ENCODE measurements around the gene ROGDI. TPM values are rescaled to one million over a fixed set of nuclear protein-coding genes. Genes with fewer than 3 reads are reported as not detected.
A peak's percentile ranks its signal among the peaks of the same experiment; 100 is the strongest.

ROGDI gene
- polyA plus RNA-seq, 1 donor (not counting 4 experiments of a cell fraction or from before 2014, with no cell fraction given): 20.5 TPM

DNA sequence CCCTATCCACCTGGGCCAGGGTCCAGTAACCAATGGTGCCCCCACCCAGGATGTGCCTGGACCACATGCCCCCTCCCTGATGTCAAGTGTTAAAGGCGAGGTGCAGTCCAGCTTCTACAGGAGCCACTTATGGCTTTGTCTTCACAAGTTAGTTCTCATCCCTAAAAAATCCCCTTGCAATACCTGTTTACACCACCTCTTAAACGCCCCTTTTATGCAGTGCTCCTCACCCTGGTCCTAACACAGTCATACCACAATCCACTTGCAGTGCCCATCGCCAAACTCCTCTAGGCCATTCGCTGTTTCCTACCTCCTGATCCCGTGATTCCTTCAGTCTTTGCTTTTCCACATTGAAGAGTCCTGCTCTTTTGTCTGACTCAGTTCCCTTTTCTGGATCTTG is 37.5 kb upstream of the ROGDI start:
- peak in 2 of 3 experiments; percentile 8 to 19 for TF ChIP-seq CTCF (optimal IDR thresholded peaks at IDR 0.05 in 1 of 3, IDR thresholded peaks at IDR 0.05 in 1 of 3, conservative IDR thresholded peaks at IDR 0.05 in 1 of 3; ENCODE audit: extremely low read depth in 1 of 3, insufficient read depth in 2 of 3, low read length in 3 of 3)
- TF ChIP-seq EZH2 (IDR thresholded peaks at IDR 0.05; ENCODE audit: low read length): no peak
- dilution Hi-C loops (cut with MboI; ENCODE audit: extremely low pct_ligation_motif_present, low sequenced_read_pairs): no loop called here
- FAIRE-seq: no peak
- no peaks in the 10 kb centered on the region for H3K27me3 ChIP-seq (ENCODE audit: control insufficient read depth, extremely low read depth, insufficient read depth, low read length)
- H3K27ac ChIP-seq (ENCODE audit: control insufficient read depth, insufficient read depth, low read length): no peak overlapping the region
- no peak overlapping the region for H2AFZ ChIP-seq (ENCODE audit: control insufficient read depth, low read length)
- H3K4me1 ChIP-seq (ENCODE audit: control insufficient read depth, extremely low read depth, insufficient read depth, low read length): no peaks in the 10 kb centered on the region
- peaks cover 28 to 37% of the 10 kb centered on the region in 2 experiments for H3K36me3 ChIP-seq (ENCODE audit: control insufficient read depth in 2 of 2, extremely low read depth in 1 of 2, insufficient read depth in 2 of 2, low read length in 2 of 2)
- H4K20me1 ChIP-seq (ENCODE audit: control insufficient read depth, extremely low read depth, insufficient read depth, low read length): no peaks in the 10 kb centered on the region
- peaks cover 24% of the 10 kb centered on the region for H3K79me2 ChIP-seq (ENCODE audit: control insufficient read depth, insufficient read depth, low read length)
- H3K9me1 ChIP-seq (ENCODE audit: control insufficient read depth, extremely low read depth, insufficient read depth, low read length): no peaks in the 10 kb centered on the region
- no peak overlapping the region for H3K4me3 ChIP-seq (ENCODE audit: control insufficient read depth in 2 of 3, extremely low read depth in 1 of 3, insufficient read depth in 2 of 3, low read depth in 1 of 3, low read length in 3 of 3)
- no peak for DNase-seq (ENCODE audit: low read depth, low spot score)
- no peak overlapping the region for H3K4me2 ChIP-seq (ENCODE audit: control insufficient read depth, extremely low read depth, insufficient read depth, low read depth, low read length)
- H3K9me3 ChIP-seq (ENCODE audit: control insufficient read depth, low read depth, low read length): no peaks in the 10 kb centered on the region
- H3K9ac ChIP-seq (ENCODE audit: control insufficient read depth, extremely low read depth, insufficient read depth, low read length): no peak overlapping the region

DNA sequence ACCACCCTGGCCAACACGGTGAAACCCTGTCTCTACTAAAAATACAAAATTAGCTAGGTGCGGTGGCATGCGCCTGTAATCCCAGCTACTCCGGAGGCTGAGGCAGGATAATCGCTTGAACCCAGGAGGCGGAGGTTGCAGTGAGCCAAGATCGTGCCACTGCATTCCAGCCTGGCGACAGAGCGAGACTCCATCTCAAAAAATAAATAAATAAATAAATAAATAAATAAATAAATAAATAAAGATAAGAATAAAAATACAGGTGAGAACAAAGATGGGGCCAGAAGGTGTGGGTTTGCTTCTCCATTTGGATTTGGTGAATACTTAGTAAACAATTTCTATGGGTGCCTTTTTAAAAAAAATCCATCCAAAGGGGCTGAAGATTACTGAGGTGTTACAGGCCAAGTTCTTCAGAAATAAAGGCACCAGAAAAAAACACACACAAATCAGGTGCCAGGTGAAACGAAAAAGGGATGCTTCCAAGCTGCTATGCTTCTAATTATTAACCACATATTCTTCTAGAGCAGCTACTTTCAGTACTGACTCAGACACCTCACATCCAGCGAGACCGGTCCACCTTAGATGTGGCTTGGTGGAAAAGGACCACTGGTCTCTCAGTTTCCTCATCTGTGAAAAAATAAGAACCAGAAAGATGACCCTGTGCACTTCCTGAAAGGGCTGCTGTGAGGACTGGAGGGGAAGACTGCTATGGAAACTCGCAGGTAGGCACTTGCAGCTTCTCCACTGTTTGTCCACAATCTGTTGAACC is 35.5 kb upstream of the ROGDI start:
- H3K9ac ChIP-seq (ENCODE audit: control insufficient read depth, extremely low read depth, insufficient read depth, low read length): no peak overlapping the region
- H3K4me2 ChIP-seq (ENCODE audit: control insufficient read depth, extremely low read depth, insufficient read depth, low read depth, low read length): no peak overlapping the region
- no peak overlapping the region for H3K4me3 ChIP-seq (ENCODE audit: control insufficient read depth in 2 of 3, extremely low read depth in 1 of 3, insufficient read depth in 2 of 3, low read depth in 1 of 3, low read length in 3 of 3)
- dilution Hi-C loops (cut with MboI; ENCODE audit: extremely low pct_ligation_motif_present, low sequenced_read_pairs): no loop called here
- H3K27me3 ChIP-seq (ENCODE audit: control insufficient read depth, extremely low read depth, insufficient read depth, low read length): no peaks in the 10 kb centered on the region
- H3K27ac ChIP-seq (ENCODE audit: control insufficient read depth, insufficient read depth, low read length): no peak overlapping the region
- H3K9me1 ChIP-seq (ENCODE audit: control insufficient read depth, extremely low read depth, insufficient read depth, low read length): no peaks in the 10 kb centered on the region
- peaks cover 25 to 34% of the 10 kb centered on the region in 2 experiments for H3K36me3 ChIP-seq (ENCODE audit: control insufficient read depth in 2 of 2, extremely low read depth in 1 of 2, insufficient read depth in 2 of 2, low read length in 2 of 2)
- TF ChIP-seq EZH2 (IDR thresholded peaks at IDR 0.05; ENCODE audit: low read length) (no peak), CTCF (optimal IDR thresholded peaks at IDR 0.05 in 1 of 3, IDR thresholded peaks at IDR 0.05 in 1 of 3, conservative IDR thresholded peaks at IDR 0.05 in 1 of 3; ENCODE audit: extremely low read depth in 1 of 3, insufficient read depth in 2 of 3, low read length in 3 of 3) (no peak)
- DNase-seq (ENCODE audit: low read depth, low spot score): no peak
- H2AFZ ChIP-seq (ENCODE audit: control insufficient read depth, low read length): no peak overlapping the region
- no peaks in the 10 kb centered on the region for H4K20me1 ChIP-seq (ENCODE audit: control insufficient read depth, extremely low read depth, insufficient read depth, low read length)
- no peaks in the 10 kb centered on the region for H3K4me1 ChIP-seq (ENCODE audit: control insufficient read depth, extremely low read depth, insufficient read depth, low read length)
- FAIRE-seq: no peak
- no peaks in the 10 kb centered on the region for H3K9me3 ChIP-seq (ENCODE audit: control insufficient read depth, low read depth, low read length)
- peaks cover 22% of the 10 kb centered on the region for H3K79me2 ChIP-seq (ENCODE audit: control insufficient read depth, insufficient read depth, low read length)
